ENCODE measurements around the gene SLC22A9.

DNA sequence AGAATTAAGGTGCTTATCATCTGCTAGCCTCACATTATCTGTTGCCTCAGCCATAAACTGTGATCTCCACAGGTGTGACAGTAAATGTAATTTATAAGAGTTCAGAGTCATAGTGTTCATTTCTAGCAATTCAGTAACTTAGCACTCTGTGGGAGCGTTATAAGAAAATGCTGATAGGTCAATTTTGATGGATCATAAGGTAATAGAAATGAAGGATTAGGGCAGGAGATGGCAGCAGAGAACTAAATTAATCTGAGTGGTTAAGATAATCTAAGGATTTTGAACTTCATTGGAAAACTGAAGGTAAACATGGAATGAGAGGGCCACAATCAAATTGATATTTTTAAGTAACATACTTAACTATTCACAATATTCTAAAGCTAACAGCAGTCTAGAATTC, 26.5 kb upstream of the SLC22A9 start:
- TF ChIP-seq, protein P1, sequence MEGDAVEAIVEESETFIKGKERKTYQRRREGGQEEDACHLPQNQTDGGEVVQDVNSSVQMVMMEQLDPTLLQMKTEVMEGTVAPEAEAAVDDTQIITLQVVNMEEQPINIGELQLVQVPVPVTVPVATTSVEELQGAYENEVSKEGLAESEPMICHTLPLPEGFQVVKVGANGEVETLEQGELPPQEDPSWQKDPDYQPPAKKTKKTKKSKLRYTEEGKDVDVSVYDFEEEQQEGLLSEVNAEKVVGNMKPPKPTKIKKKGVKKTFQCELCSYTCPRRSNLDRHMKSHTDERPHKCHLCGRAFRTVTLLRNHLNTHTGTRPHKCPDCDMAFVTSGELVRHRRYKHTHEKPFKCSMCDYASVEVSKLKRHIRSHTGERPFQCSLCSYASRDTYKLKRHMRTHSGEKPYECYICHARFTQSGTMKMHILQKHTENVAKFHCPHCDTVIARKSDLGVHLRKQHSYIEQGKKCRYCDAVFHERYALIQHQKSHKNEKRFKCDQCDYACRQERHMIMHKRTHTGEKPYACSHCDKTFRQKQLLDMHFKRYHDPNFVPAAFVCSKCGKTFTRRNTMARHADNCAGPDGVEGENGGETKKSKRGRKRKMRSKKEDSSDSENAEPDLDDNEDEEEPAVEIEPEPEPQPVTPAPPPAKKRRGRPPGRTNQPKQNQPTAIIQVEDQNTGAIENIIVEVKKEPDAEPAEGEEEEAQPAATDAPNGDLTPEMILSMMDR (IDR thresholded peaks at IDR 0.05; ENCODE audit: low read length), result no peak
- no peak for TF ChIP-seq EZH2phosphoT487 (IDR thresholded peaks at IDR 0.05; ENCODE audit: low read length)

All from MM.1S (cell line).